WERI-Rb-1 (cell line): ENCODE measurements around the gene MUCL3.
A peak's percentile ranks its signal among the peaks of the same experiment; 100 is the strongest.
"Not testable (repeated sequence)": the region's sequence is repeated elsewhere in the genome, so short reads cannot be mapped to it uniquely, and the experiment has no call there.

Source experiments
- DNase-seq: peaks from one replicate; pipeline ENCODE4 v3.0.0-alpha.2; 2020
- H3K27ac ChIP-seq: fragments of 250-450 bp; sonication (Bioruptor Pico); 2 replicates; pipeline ENCODE4 v1.5.1; 2020; ENCODE audit warnings: mild to moderate bottlenecking, moderate library complexity
- H3K27me3 ChIP-seq: fragments of 250-450 bp; sonication (Bioruptor Pico); 2 replicates; pipeline ENCODE4 v1.5.1; 2021; ENCODE audit warnings: mild to moderate bottlenecking, low read depth, moderate library complexity; ENCODE audit not compliant: insufficient read depth, severe bottlenecking
- H3K36me3 ChIP-seq: fragments of 250-450 bp; sonication (Bioruptor Pico); 2 replicates; pipeline ENCODE4 v1.5.1; 2020; ENCODE audit warnings: mild to moderate bottlenecking, moderate library complexity
- H3K4me3 ChIP-seq: 2 replicates; pipeline ENCODE4 v1.5.1; 2011; ENCODE audit warnings: low read depth, mild to moderate bottlenecking, control low read depth, low read length
- H3K9me3 ChIP-seq: fragments of 250-450 bp; sonication (Bioruptor Pico); 2 replicates; pipeline ENCODE4 v1.5.1; 2021; ENCODE audit warnings: mild to moderate bottlenecking, moderate library complexity; ENCODE audit not compliant: severe bottlenecking
- TF ChIP-seq, protein P1 (sequence below): IDR thresholded peaks from 2 replicates; pipeline ENCODE4 v1.5.1; 2011; ENCODE audit warnings: low read depth, mild to moderate bottlenecking, control low read depth, inconsistent platforms, low read length

The MUCL3 gene

DNA sequence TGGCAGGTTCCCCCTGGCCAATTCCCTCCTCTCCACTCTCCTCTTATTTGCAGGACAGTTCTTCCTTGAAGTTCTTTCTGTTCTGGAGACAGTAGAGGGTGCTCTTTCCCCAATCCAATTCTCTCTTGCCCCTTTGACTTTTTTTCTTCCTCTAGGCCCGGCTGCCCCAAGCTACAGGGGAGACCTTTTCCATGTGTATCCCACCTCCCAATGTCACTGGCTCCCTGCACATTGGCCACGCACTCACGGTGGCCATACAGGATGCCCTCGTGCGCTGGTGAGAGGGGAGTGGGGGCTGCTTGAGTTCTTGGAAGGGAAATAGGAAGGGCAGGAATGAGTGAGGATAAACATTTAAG lies 25.2 kb upstream of the MUCL3 start:
- no peak overlapping the region for H3K27ac ChIP-seq
- H3K4me3 ChIP-seq = no peak overlapping the region
- peak; percentile 57 for DNase-seq
- no peaks in the 10 kb centered on the region for H3K27me3 ChIP-seq
- peaks cover 71% of the 10 kb centered on the region for H3K36me3 ChIP-seq
- no peaks in the 10 kb centered on the region for H3K9me3 ChIP-seq
- TF ChIP-seq, protein P1, sequence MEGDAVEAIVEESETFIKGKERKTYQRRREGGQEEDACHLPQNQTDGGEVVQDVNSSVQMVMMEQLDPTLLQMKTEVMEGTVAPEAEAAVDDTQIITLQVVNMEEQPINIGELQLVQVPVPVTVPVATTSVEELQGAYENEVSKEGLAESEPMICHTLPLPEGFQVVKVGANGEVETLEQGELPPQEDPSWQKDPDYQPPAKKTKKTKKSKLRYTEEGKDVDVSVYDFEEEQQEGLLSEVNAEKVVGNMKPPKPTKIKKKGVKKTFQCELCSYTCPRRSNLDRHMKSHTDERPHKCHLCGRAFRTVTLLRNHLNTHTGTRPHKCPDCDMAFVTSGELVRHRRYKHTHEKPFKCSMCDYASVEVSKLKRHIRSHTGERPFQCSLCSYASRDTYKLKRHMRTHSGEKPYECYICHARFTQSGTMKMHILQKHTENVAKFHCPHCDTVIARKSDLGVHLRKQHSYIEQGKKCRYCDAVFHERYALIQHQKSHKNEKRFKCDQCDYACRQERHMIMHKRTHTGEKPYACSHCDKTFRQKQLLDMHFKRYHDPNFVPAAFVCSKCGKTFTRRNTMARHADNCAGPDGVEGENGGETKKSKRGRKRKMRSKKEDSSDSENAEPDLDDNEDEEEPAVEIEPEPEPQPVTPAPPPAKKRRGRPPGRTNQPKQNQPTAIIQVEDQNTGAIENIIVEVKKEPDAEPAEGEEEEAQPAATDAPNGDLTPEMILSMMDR = peak; percentile 82

DNA sequence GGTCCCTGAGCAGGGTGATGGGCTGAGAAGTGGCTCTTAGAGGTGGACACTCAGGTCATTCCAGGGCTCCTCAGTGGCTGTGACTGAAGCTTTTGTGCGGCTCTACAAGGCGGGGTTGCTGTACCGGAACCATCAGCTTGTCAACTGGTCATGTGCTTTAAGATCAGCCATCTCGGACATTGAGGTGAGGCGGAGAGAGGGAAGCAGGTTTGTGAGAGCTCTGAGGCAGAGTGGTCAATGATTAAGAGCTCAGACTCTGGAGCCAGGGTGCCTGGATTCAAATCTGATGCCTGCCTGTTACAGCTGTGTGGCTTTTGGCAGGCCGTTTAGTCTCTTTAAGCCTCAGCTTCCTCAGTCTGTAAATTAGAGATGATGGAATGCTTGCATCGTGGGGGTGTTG lies 23.7 kb upstream of the MUCL3 start:
- H3K27me3 ChIP-seq = no peaks in the 10 kb centered on the region
- H3K9me3 ChIP-seq = no peaks in the 10 kb centered on the region
- H3K36me3 ChIP-seq = peaks cover 74% of the 10 kb centered on the region
- no peak for DNase-seq
- no peak overlapping the region for H3K27ac ChIP-seq
- TF ChIP-seq, protein P1 = no peak
- H3K4me3 ChIP-seq = no peak overlapping the region

DNA sequence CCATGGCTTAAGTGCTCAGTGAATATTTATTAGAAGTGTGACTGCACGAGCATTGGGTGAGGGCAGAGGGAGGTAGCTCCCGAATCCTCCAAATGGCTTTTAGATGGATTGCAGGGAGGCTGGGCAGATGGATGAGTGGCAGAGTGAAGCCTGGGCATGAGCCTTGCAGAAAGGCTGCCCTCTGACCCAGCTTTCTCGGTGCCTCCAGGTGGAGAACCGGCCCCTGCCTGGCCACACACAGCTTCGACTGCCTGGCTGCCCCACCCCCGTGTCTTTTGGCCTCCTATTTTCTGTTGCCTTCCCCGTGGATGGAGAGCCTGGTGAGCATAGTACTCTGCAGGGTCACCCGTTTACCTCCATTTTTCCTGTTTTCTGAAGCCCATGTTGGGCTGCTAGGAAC lies 23.3 kb upstream of the MUCL3 start:
- Histone ChIP-seq H3K27me3 (no peaks in the 10 kb centered on the region), H3K36me3 (peaks cover 74% of the 10 kb centered on the region), H3K9me3 (no peaks in the 10 kb centered on the region), H3K27ac (no peak overlapping the region), H3K4me3 (no peak overlapping the region)
- TF ChIP-seq, protein P1 = no peak
- no peak for DNase-seq

- Histone ChIP-seq H3K4me3 (no peak overlapping the region), H3K36me3 (peaks cover 74% of the 10 kb centered on the region), H3K9me3 (no peaks in the 10 kb centered on the region), H3K27me3 (no peaks in the 10 kb centered on the region), H3K27ac (no peak overlapping the region)
- DNase-seq = no peak
- TF ChIP-seq, protein P1 = no peak
Measured at GRCh38 chr6:30918670-30919069, 22.1 kb upstream of the MUCL3 start.

- no peak for DNase-seq
- H3K9me3 ChIP-seq = no peaks in the 10 kb centered on the region
- no peak overlapping the region for H3K4me3 ChIP-seq
- no peaks in the 10 kb centered on the region for H3K27me3 ChIP-seq
- TF ChIP-seq, protein P1 = no peak
- H3K27ac ChIP-seq = no peak overlapping the region
- peaks cover 93% of the 10 kb centered on the region for H3K36me3 ChIP-seq
Measured at GRCh38 chr6:30922447-30922852, 18.3 kb upstream of the MUCL3 start.

- peaks cover 91% of the 10 kb centered on the region for H3K36me3 ChIP-seq
- H3K27me3 ChIP-seq, H3K27ac ChIP-seq, DNase-seq, H3K4me3 ChIP-seq, H3K9me3 ChIP-seq: not testable (repeated sequence)
Measured at GRCh38 chr6:30924040-30924627, 16.6 kb upstream of the MUCL3 start.
